HG02623 (cell line): ENCODE data around the gene SLC6A18.

Source experiments
- ATAC-seq: cut with Tn5 transposase; IDR thresholded peaks from one replicate; pipeline ENCODE4 v1.9.1; 2021; ENCODE audit warnings: moderate library complexity; ENCODE audit not compliant: unreplicated experiment

The SLC6A18 gene

DNA sequence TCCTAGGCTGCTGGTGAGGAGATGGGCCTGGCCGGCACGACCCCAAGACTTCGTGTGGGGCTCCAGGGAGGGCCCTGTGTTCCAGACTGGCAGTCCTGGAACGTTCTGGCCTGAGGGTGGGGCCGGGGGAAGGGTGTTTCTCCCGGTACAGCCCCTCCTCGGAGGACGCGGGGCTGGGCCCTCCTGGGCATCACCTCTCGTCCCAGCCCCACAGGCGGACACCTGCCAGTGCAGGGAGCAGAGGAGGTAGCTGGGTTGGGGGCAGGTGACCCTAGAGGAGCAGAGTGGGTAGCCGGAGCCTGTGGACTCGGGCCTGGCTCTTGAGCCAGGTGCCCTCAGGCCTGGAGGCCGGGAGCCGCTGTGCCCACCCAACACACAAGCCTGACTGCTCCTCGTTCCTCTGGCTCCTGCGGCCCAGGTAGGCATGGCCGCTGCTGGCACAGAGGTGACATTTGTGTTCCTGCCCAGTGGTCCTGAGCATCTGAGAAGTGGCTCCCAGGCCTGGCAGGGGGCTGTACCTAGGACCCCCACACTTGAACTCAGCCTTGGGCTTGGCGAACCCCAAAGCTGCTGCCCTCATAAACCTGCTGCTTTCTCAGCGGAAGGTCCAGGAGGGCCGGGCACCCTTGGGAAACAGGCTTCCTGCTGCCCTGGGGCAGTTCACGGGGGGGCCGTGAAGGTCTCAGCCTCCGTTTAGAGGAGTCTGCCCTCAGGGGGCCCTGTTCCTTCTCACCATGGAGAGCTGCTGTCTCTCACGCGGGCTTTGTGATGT lies 23.0 kb upstream of the SLC6A18 start:
- no peak for ATAC-seq

DNA sequence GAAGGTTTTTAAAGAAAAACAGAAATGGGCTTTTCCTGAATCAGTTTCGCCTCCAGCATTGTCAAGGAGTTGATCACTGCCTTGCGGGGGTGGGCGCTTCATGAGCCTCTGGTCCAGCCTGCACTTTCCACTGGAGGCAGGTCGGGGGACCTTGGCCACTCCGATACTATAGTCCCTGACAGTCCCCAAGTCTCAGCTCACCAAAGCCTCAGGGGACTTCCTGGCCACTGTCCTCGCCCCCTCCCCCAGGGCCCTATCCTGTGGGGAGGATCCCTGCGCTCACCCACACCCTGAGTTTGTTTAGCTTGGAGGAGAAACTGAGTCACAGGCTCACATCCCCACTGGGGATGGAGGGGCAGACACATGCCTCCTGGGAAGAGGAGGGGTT lies 22.4 kb upstream of the SLC6A18 start:
- no peak for ATAC-seq

DNA sequence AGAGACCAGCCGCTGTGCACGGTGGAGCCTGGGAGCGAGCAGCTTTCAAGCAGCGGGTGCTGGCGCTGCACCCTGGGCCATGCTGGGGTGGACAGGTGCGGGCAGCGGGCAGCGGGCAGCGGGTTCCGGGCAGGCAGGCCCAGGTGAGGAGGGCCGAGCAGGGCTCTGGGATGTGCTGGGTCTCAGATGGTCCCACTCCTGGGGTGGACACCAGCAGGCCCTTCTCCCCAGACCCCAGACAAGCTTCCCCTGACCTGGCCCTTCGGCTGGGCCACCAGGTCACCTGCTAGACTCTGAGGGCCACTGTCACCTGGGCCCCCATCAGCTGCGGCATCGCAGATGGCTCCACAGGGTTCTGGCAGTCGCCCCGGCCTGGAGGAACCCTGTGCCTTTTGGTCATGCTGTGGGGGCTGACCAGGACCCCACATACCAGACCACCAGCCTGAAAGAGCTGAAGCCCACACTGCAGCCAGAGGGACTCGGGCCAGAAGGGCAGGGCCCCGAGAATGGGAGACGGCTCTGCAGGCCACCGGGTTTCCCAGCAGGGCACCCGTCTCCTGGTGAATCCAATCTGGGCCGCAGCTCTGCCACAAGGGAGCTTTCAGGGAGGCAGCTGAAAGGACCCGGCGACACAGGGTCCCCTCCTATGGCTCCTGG lies 21.7 kb upstream of the SLC6A18 start:
- no peak for ATAC-seq

DNA sequence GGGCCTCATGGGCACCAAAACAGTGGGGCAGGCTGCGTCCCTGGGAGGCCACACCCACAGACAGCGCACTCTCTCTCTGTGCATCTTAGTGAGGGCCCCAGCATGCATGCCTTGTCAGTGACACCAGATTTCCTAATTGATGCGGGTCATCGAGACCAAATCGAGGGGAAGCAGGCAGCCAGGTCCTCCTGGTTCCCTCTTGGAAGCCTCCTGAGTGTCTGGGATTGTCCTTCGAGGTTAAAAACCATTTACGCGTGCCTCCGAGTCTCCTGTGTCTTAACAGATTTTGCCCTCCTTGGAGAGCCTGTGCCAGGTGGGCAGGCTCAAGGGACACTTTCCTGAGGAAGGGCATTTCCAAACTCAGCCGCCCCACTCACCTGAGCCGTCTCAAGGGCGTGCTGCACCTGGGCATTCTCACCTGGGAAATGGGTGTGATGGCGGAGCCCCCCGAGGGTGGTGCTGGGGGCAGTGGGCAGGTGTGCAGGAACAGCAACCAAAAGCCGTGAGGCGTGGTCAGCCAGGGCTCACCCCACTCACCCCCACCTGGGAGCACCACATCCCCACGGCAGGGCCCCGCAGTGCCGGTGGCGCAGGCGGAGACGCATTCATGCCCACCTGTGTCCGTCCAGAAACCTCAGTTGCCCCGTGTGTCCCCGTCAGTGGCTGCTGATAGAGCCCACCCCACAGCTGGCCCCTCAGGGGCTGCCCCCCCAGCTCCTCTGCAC lies 21.1 kb upstream of the SLC6A18 start:
- no peak for ATAC-seq

DNA sequence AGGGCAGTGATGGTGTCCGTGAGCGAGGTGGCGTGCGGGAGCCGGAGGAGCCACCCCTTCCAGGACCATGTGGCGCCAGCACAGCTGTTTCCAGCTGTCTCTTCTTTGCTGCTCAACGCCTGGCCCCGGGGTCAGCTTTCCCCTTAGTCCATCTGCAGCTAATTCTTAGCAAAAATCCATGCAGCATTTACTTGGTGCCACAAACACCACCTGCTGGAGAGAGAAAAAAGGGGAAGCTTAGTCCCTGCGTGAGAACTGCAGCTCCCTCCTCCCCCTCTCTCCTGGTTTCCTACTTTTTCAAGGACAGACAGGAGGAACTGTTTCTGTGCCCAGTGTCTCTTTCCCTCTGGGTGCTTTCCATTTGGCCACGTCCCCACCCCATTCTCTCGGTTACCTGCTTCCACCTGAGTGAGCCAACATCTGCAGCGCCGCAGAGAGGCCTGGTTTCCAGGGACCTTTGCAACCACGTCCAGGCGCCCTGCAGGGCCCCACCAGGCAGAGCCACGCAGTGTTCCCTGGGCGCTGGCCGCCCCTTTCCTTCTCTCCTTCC lies 20.4 kb upstream of the SLC6A18 start:
- ATAC-seq: no peak

DNA sequence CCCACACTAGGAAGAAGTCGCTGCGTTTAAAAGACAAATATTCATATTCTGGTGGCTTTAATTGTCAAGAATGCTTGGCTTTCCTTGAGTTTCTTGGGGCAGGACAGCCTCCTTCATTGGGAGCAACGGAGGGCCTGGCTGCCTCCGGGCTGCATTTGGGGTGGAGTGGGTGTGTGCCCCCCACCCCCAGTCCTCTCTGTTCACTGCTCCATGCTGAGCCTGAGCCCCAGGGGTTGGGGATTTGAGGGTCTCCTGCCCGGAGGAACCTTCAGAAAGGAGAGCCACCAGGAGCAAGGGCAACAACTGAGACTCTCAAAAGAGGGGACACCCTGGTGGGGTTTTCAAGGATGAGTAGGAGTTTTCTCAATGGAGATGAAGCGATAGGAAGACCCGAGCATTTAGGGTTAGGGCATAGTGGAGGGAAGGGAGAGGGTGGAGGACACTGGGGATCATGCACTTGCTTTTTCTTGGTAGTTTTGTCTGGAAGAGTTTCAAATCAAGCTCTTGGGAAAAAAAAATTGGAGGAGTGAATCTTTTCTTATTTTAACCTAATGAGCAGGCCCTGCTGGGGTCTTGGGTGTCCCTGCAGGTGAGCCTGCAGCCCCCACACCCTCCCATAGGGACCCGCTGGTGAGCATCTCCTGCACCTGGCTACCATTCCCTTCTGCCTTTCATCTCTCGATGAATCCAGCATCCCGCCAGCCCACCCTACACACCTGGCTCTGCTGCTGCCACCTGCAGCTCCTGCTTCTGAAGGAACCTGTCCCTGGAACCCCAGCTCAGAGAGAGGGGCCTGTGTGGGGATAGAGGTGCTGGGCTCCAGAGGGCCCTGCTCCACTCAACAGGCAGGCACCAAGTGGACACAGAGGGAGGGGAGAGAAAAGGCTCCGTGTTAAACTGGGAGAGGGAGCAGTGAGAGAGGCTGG lies 19.7 kb upstream of the SLC6A18 start:
- no peak for ATAC-seq

DNA sequence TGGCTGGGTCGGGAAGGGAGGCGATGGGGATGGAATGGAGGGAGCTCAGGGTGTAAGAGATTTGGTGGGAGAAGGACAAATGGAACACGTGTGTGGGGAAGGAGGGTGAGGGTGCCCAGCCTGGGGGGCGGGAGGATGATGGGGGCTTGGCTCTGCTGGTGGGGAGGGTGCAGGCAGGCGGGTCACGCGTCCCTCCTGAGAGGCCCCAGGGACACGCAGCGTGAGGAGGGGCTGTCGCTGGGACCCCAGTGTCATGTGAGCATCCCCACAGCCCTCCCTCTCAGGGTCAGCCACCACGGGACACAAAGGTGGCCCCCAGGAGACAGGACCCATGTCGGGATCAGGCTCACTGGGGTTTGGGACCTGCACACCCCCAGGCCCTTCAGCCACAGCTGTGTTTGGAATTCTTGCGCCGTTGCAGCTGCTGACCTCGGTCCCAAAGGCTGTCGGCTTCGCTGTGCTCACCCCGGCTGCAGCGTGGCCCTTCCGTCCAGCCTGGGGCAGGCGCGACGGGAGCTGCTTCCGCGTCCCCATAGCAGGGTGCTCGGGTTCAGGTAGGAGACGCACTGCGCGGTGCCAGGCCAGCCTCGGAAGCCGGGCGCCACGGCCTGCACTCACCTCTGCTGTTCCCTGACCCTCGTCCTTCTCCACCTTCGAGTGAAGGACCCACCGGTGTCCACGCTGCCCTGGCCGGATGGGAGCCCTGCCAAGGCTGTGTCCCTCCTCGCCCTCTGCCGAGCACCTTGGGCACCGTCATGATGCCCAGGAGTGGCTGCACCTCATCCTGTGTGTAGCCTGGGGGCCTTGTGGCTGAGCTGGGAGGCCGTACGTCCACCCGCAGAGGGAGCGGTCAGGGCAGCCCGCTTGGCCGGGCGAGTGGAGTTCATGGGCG lies 18.4 kb upstream of the SLC6A18 start:
- no peak for ATAC-seq

DNA sequence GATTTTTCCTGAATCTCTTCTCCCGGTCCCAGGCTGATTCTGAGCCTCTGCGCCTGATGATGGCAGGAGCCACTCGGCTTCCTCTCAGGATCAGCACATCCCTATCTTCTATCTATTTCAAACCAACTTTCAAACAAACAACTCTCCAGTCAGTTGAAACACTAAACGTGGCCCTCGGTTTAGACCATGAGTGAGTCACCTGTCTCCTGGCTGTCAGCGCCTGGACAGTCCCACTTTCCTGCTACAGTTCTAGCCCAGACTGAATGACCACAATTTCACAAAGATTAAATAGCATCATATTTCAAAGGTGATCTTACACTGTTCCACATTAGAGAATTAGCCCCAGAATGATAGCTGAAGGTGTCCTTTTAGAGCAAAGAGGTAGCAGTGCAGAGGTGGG lies 17.6 kb upstream of the SLC6A18 start:
- ATAC-seq: no peak

DNA sequence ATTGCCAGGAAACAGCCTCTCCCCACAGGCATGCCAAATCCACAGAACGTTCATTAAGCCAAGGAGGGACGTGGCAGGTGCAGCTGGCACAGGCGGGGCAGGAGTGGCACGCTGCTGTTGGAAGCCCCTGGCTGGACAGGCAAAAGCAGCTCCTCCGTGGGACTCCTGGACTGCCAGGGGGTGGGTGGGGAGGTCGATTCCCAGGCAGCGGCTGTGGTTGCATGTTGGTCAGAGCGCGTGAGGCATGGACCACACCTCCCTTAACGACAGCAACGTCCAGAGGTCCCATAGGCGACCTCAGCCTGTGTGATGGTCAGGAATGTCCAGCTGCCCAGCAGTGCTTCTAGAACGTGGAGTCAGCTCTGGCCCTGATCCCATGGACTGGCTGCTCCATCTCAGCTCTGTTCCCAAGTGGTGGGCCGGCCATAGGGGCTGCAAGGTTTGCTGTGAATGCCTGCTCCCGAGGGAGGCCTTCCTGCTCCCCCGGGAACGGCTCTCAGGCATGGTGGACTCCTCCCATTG lies 16.9 kb upstream of the SLC6A18 start:
- no peak for ATAC-seq

DNA sequence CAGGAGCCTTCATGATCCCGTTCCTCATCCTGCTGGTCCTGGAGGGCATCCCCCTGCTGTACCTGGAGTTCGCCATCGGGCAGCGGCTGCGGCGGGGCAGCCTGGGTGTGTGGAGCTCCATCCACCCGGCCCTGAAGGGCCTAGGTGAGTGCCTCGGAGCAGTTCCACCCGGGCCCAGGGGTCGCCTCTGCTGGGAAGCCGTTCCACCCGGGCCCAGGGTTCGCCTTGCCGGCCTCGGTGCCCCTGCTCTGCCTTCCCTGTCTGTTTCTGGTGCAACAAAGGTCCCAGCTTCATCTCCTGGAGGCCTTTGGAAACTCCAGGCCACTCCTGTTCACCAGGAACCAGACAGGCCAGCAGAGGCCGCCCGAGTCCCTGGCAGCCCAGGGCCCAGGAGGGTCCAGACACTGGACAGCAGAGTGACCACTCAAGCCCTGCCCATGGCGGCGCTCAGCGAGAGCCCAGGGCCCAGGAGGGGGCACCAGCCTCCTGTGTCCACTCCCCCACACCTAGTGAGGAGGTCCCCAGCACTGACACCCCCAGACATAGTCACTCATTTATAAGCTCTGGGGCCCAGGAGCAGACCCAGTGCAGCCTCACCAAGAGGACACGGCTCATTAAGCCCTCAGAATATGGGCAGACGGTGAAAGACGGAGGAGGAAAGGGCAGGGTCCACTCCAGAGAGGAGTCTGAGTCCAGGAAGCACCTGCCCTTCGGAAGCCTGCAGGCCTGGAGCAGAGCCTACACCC lies 16.3 kb upstream of the SLC6A18 start:
- ATAC-seq: no peak

DNA sequence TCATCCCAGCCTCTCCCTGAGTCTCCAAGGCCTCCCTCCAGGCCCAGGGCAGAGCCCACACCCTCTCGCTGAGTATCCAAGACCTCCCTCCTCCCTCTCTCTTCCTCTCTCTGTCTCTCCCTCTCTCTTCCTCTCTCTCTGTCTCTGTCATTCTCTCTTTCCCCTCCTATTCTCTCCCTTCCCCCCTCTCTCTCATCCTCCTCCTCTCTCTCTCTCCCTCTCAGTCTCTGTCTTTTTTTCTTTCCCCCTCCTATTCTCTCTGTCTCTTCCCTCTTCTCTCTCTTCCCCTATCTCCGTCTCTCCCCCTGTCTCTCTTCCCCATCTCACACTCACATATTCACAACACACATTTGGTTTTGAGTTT lies 15.7 kb upstream of the SLC6A18 start:
- no peak for ATAC-seq

DNA sequence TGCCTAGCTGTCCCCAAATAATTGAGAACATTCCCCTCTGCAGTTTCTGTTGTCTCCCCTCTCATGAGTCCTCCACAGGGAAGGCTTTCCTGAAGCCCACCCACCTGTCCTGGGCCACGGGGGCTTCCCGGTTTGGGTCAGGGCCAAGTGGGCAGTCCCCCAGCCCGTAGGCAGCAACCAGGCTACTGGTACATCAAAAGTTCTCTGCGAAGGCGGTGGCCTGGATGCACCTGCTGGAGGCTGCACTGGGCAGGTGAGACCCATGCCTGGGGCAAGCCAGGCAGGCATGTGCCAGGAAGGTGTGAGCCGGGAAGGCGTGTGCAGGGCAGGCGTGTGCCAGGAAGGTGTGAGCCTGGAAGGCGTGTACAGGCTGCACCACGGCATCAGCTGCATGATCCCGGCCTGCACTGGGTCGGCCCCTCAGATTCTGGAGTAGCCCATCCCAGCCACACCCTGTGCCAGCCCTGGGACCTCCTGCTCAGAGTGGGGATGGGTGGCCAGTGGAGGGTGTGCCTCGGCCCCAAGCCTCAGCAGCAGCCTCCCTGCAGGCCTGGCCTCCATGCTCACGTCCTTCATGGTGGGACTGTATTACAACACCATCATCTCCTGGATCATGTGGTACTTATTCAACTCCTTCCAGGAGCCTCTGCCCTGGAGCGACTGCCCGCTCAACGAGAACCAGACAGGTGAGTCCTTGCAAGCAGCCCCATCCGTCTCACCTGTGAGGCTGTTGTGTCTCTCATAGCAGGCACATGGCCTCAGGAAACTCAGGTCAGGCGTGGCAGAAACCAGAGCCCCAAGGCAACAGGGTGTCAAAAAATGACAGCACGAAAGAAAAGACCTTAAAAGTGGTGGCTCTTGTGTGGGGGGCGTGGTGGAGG lies 15.0 kb upstream of the SLC6A18 start:
- ATAC-seq: no peak

DNA sequence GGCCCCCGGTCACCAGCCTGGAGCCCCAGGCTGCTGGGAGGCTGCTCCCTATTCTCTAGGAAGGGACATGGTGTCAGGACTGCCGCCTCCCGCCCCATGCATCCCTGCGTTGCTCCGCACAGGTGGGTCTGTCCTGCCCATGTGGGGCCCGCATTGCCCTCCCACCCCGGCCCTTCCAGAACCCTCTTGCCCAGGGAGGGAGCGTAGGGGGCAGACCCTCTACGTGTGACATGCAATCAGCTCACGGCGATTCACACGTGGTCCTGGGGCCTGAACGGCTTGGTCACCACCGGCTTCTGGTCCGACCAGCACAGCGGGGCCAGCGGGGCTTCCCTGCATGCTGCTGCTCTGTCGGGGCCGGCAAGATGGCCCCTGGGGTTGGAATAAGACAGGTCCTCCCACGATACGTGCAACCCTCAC lies 14.3 kb upstream of the SLC6A18 start:
- no peak for ATAC-seq

DNA sequence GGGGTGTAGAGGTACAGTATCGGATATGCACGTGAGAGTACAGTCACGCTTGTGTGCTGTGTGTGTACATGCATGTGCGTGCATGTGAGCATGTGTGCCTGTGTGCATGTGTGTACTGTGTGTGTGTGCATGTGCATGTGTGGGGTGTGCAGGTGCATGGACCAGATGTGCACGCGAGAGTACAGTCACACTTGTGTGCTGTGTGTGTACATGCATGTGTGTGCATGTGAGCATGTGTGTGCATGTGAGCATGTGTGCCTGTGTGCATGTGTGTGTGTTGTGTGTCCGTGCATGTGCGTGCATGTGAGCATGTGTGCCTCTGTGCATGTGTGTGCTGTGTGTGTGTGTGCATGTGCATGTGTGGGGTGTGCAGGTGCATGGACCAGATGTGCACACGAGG lies 13.5 kb upstream of the SLC6A18 start:
- ATAC-seq: no peak

DNA sequence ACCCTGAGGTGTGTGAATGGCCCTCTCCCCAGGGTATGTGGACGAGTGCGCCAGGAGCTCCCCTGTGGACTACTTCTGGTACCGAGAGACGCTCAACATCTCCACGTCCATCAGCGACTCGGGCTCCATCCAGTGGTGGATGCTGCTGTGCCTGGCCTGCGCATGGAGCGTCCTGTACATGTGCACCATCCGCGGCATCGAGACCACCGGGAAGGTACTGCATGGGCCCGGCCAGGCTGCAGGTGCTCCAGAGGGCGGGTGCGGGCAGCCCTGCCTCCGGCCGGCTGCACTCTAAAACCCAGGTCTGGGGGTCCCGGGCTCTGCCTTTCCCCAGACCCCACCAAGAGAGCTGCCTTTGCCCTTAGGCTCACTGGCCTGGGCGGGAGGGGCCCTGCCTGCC lies 12.9 kb upstream of the SLC6A18 start:
- ATAC-seq: no peak

DNA sequence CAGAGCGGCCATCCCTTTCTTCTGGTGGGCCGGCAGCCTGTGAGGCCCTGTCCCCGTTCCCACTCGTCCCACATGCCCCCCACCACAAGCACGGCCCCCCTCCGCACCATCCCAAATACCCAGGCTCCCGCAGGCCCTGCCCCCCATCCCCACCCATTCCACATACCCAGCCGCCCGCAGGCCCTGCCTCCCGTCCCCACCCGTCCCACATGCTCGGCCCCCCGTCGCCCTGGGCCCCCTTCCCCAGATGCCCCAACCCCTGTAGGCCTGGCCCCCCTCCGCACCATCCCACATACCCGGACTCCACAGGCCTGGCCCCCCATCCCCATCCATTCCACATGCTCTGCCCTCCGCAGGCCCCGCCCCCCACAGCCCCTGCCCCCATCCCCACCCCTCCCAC lies 12.3 kb upstream of the SLC6A18 start:
- ATAC-seq: no peak

DNA sequence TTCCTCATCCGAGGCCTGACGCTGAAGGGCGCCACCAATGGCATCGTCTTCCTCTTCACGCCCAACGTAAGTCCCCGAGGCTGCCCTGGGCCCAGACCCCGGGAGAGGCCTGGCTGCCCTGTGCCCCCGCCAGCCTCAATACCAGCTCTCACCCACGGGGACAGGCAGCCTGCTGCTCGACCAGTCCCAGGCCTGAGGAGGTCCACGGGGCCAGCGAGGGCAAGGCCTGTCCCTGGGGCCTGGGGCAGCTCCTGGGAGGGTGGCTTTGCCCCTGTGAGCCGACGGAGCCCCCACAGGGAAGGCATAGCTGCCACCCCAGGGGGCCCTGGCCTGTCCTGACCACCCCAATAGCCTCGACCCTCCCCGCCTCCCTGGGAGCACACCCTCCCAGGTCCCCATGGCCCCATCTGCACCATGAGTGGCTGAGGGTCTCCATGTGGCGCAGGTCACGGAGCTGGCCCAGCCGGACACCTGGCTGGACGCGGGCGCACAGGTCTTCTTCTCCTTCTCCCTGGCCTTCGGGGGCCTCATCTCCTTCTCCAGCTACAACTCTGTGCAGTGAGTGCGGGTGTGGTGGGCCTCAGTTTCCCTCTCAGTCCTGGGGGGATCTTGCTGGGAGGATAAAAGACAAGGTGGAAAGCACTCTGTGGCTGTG lies 11.5 kb upstream of the SLC6A18 start:
- no peak for ATAC-seq
